Measurements from ENCODE around the gene ABCA4. TPM values are rescaled to one million over a fixed set of nuclear protein-coding genes. Genes with fewer than 3 reads are reported as not detected.

ABCA4 gene
- total and polyA plus RNA-seq, 7 donors: 0.14 to 1.1 (median 0.16) TPM; not detected in 2

GRCh38 chr1:94014635-94015488, 106.1 kb downstream of the ABCA4 start:
- Histone ChIP-seq H3K4me1 (no peaks in the 10 kb centered on the region), H3K27ac (no peak overlapping the region), H3K9me3 (no peaks in the 10 kb centered on the region), H3K4me3 (no peak overlapping the region), H3K36me3 (no peaks in the 10 kb centered on the region), H3K27me3 (no peaks in the 10 kb centered on the region)
- WGBS, 2 donors: 91 to 92% methylated on average over 6 of the region's 6 CpGs
- DNase-seq: no peak
- intact Hi-C loops (cut with DNase I): no loop called here
- TF ChIP-seq CTCF (IDR thresholded peaks at IDR 0.05): no peak
- no peak for TF ChIP-seq POLR2A (IDR thresholded peaks at IDR 0.05)
- TF ChIP-seq POLR2AphosphoS5 (IDR thresholded peaks at IDR 0.05): no peak
- TF ChIP-seq EP300 (IDR thresholded peaks at IDR 0.05): no peak

- Histone ChIP-seq H3K27ac (no peak overlapping the region), H3K27me3 (no peaks in the 10 kb centered on the region), H3K4me1 (no peaks in the 10 kb centered on the region), H3K36me3 (no peaks in the 10 kb centered on the region), H3K4me3 (no peak overlapping the region), H3K9me3 (no peaks in the 10 kb centered on the region)
- intact Hi-C loops (cut with DNase I): no loop called here
- 59 to 78% methylated on average over 6 of the region's 6 CpGs for WGBS, 2 donors
- DNase-seq: no peak
- TF ChIP-seq POLR2AphosphoS5 (IDR thresholded peaks at IDR 0.05): no peak
- TF ChIP-seq CTCF (IDR thresholded peaks at IDR 0.05): no peak
- TF ChIP-seq POLR2A (IDR thresholded peaks at IDR 0.05): no peak
- TF ChIP-seq EP300 (IDR thresholded peaks at IDR 0.05): no peak
Measured at GRCh38 chr1:94014087-94014486, 106.9 kb downstream of the ABCA4 start.

- Histone ChIP-seq H3K4me3 (no peak overlapping the region), H3K27me3 (no peaks in the 10 kb centered on the region), H3K9me3 (no peaks in the 10 kb centered on the region), H3K27ac (no peak overlapping the region), H3K36me3 (no peaks in the 10 kb centered on the region), H3K4me1 (no peaks in the 10 kb centered on the region)
- TF ChIP-seq CTCF (IDR thresholded peaks at IDR 0.05): no peak
- TF ChIP-seq EP300 (IDR thresholded peaks at IDR 0.05): no peak
- TF ChIP-seq POLR2AphosphoS5 (IDR thresholded peaks at IDR 0.05): no peak
- no peak for DNase-seq
- 63 to 76% methylated on average over 8 of the region's 8 CpGs for WGBS, 2 donors
- intact Hi-C loops (cut with DNase I): no loop called here
Measured at GRCh38 chr1:94013367-94013878, 107.5 kb downstream of the ABCA4 start.

GRCh38 chr1:94012708-94013366, 108.1 kb downstream of the ABCA4 start:
- Histone ChIP-seq H3K27me3 (no peaks in the 10 kb centered on the region), H3K36me3 (no peaks in the 10 kb centered on the region), H3K4me3 (no peak overlapping the region), H3K27ac (no peak overlapping the region), H3K9me3 (no peaks in the 10 kb centered on the region), H3K4me1 (no peaks in the 10 kb centered on the region)
- TF ChIP-seq EP300 (IDR thresholded peaks at IDR 0.05) (no peak), POLR2AphosphoS5 (IDR thresholded peaks at IDR 0.05) (no peak), POLR2A (IDR thresholded peaks at IDR 0.05) (no peak), CTCF (IDR thresholded peaks at IDR 0.05) (no peak)
- WGBS, 2 donors: 66 to 69% methylated on average over 19 of the region's 19 CpGs
- DNase-seq: no peak
- intact Hi-C loops (cut with DNase I): no loop called here
